WTC11 (cell line): Measurements from ENCODE around the gene KDM6B. TPM values are rescaled to one million over a fixed set of nuclear protein-coding genes. Genes with fewer than 3 reads are reported as not detected.

Experiments used
- ATAC-seq: fragments of 200-7000 bp; cut with Tn5 transposase; 2 replicates; pipeline ENCODE4 v1.10.0; 2021; ENCODE audit warnings: mild to moderate bottlenecking, moderate library complexity
- CTCF ChIA-PET: fragments of 300-600 bp; sonication (Branson Sonifier 250); formaldehyde crosslinking; loops from one replicate; lab custom pipeline; 2021; ENCODE audit warnings: antibody characterized with exemption; lab: Charles Lee
- POLR2A ChIA-PET: fragments of 350-600 bp; sonication (Branson Sonifier 250); formaldehyde crosslinking; loops from one replicate; lab custom pipeline; 2021; ENCODE audit warnings: antibody characterized with exemption; lab: Charles Lee
- DNase-seq: peaks from one replicate; pipeline ENCODE4 v3.0.0; 2021; ENCODE audit warnings: low spot score
- H3K27ac Mint-ChIP-seq: 2 replicates; pipeline ENCODE4 v1.8.0; 2021; ENCODE audit warnings: mixed read lengths
- H3K27me3 Mint-ChIP-seq: 2 replicates; pipeline ENCODE4 v1.8.0; 2021; ENCODE audit warnings: low read depth, mild to moderate bottlenecking, moderate library complexity, mixed read lengths
- H3K36me3 Mint-ChIP-seq: 2 replicates; pipeline ENCODE4 v1.8.0; 2021; ENCODE audit warnings: mixed read lengths
- H3K4me1 Mint-ChIP-seq: 2 replicates; pipeline ENCODE4 v1.8.0; 2022; ENCODE audit warnings: mixed read lengths
- H3K4me3 Mint-ChIP-seq: 2 replicates; pipeline ENCODE4 v1.8.0; 2021; ENCODE audit warnings: mild to moderate bottlenecking, moderate library complexity, mixed read lengths
- H3K9me3 Mint-ChIP-seq: 2 replicates; pipeline ENCODE4 v1.8.0; 2021; ENCODE audit warnings: mixed read lengths
- ELF4 ChIP-seq: sonication (generic); formaldehyde crosslinking; IDR thresholded peaks from 2 replicates; pipeline ENCODE4 v1.8.1; 2022; ENCODE audit warnings: low read depth, mild to moderate bottlenecking, moderate library complexity, missing genetic modification reagents
- FOXK1 ChIP-seq: sonication (generic); formaldehyde crosslinking; IDR thresholded peaks from 2 replicates; pipeline ENCODE4 v1.8.0; 2022; ENCODE audit warnings: mild to moderate bottlenecking, moderate library complexity, missing genetic modification reagents
- IRF2 ChIP-seq: sonication (generic); formaldehyde crosslinking; IDR thresholded peaks from 2 replicates; pipeline ENCODE4 v1.8.0; 2022; ENCODE audit warnings: low read depth, missing genetic modification reagents, borderline replicate concordance
- MXD4 ChIP-seq: fragments of 250-450 bp; sonication (Bioruptor Pico); IDR thresholded peaks from 2 replicates; pipeline ENCODE4 v1.8.0; 2021; ENCODE audit warnings: mild to moderate bottlenecking, moderate library complexity, borderline replicate concordance
- PRRX2 ChIP-seq: fragments of 250-450 bp; sonication (Bioruptor Pico); IDR thresholded peaks from 2 replicates; pipeline ENCODE4 v1.8.0; 2021; ENCODE audit warnings: mild to moderate bottlenecking
- SP1 ChIP-seq: sonication (generic); formaldehyde crosslinking; conservative IDR thresholded peaks from 2 replicates; pipeline ENCODE4 v1.8.1; 2022; ENCODE audit warnings: missing genetic modification reagents
- TP53 ChIP-seq: sonication (generic); formaldehyde crosslinking; IDR thresholded peaks from 2 replicates; pipeline ENCODE4 v1.8.1; 2023; ENCODE audit warnings: mild to moderate bottlenecking, missing genetic modification reagents
- ZNF138 ChIP-seq: sonication (generic); formaldehyde crosslinking; conservative IDR thresholded peaks from 2 replicates; pipeline ENCODE4 v1.8.1; 2022; ENCODE audit warnings: mild to moderate bottlenecking, moderate library complexity, missing genetic modification reagents
- total RNA-seq: library from RNA; stranded (reverse); gene quantifications from 3 replicates; pipeline ENCODE4 v1.2.3, GENCODE V29; 2021
- TF ChIP-seq, protein P1 (sequence below): sonication (generic); formaldehyde crosslinking; IDR thresholded peaks from 2 replicates; pipeline ENCODE4 v1.8.1; 2023; ENCODE audit warnings: mild to moderate bottlenecking, missing genetic modification reagents, borderline replicate concordance
- TF ChIP-seq, protein P2 (sequence below): sonication (generic); formaldehyde crosslinking; IDR thresholded peaks from 2 replicates; pipeline ENCODE4 v1.8.1; 2022; ENCODE audit warnings: mild to moderate bottlenecking, missing genetic modification reagents, moderate library complexity, borderline replicate concordance
- TF ChIP-seq, protein P3 (sequence below): fragments of 250-450 bp; sonication (Bioruptor Pico); IDR thresholded peaks from 2 replicates; pipeline ENCODE4 v1.8.0; 2021; ENCODE audit warnings: mild to moderate bottlenecking
- TF ChIP-seq, protein P4 (sequence below): sonication (generic); formaldehyde crosslinking; IDR thresholded peaks from 2 replicates; pipeline ENCODE4 v1.8.0; 2022; ENCODE audit warnings: mild to moderate bottlenecking, missing genetic modification reagents
- TF ChIP-seq, protein P5 (sequence below): sonication (generic); formaldehyde crosslinking; IDR thresholded peaks from 2 replicates; pipeline ENCODE4 v1.8.1; 2022; ENCODE audit warnings: low read depth, mild to moderate bottlenecking, moderate library complexity, missing genetic modification reagents, borderline replicate concordance
- TF ChIP-seq, protein P6 (sequence below): sonication (generic); formaldehyde crosslinking; IDR thresholded peaks from 2 replicates; pipeline ENCODE4 v1.8.1; 2023; ENCODE audit warnings: mild to moderate bottlenecking, moderate library complexity, missing genetic modification reagents

The KDM6B gene
- total RNA-seq, 1 experiment from 2014 or later: 13.2 TPM

DNA sequence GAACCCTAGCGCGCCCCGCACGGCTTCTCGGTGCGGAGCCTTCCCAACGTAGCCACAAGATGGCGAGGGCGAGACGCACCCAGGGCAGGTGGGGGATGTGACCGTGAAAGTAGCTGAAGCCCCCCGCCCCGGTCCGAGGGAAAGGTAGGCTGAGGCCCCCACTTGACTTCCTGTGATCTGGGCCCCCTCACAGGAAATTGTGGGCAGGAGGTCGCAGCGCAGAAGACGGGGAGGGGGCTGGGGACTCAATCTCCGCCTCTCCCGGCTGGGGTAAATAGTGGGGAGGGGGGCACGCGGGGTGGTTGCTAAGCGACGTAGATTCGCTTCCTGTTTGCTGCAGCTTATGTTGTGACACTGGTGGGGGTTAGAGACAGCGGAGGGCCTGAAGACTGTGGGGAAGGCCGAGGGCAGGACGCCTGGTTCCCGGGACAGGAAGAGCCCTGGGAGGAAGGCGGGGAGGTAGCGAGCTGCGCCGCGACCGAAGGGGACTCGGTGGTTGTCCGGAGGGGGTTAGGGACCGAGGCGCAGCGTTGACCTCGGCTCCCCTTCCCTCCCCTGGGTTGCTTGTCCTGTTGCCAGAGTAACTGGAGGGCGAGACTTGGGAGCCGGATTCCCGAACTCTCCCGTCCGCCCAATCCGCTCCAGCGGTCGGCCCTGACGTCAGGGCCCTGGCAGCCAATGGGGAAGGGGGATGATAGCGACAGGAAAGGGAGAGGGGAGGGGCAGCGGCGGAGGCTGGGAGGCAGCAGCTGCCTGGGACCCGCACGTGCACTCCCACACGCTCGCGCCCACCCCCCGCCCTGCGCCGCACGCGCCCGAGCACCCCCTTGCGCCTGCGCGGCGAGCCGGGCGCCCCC is 1.2 kb downstream of the KDM6B start (continued):
- TF ChIP-seq, protein P1, sequence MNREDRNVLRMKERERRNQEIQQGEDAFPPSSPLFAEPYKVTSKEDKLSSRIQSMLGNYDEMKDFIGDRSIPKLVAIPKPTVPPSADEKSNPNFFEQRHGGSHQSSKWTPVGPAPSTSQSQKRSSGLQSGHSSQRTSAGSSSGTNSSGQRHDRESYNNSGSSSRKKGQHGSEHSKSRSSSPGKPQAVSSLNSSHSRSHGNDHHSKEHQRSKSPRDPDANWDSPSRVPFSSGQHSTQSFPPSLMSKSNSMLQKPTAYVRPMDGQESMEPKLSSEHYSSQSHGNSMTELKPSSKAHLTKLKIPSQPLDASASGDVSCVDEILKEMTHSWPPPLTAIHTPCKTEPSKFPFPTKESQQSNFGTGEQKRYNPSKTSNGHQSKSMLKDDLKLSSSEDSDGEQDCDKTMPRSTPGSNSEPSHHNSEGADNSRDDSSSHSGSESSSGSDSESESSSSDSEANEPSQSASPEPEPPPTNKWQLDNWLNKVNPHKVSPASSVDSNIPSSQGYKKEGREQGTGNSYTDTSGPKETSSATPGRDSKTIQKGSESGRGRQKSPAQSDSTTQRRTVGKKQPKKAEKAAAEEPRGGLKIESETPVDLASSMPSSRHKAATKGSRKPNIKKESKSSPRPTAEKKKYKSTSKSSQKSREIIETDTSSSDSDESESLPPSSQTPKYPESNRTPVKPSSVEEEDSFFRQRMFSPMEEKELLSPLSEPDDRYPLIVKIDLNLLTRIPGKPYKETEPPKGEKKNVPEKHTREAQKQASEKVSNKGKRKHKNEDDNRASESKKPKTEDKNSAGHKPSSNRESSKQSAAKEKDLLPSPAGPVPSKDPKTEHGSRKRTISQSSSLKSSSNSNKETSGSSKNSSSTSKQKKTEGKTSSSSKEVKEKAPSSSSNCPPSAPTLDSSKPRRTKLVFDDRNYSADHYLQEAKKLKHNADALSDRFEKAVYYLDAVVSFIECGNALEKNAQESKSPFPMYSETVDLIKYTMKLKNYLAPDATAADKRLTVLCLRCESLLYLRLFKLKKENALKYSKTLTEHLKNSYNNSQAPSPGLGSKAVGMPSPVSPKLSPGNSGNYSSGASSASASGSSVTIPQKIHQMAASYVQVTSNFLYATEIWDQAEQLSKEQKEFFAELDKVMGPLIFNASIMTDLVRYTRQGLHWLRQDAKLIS (CRISPR knock-in tag): no peak
- TF ChIP-seq FOXK1 (CRISPR knock-in tag) (peak; percentile 60), IRF2 (CRISPR knock-in tag) (no peak), PRRX2 (CRISPR knock-in tag) (no peak), MXD4 (no peak), ZNF138 (CRISPR knock-in tag) (no peak)
- TF ChIP-seq, protein P2, sequence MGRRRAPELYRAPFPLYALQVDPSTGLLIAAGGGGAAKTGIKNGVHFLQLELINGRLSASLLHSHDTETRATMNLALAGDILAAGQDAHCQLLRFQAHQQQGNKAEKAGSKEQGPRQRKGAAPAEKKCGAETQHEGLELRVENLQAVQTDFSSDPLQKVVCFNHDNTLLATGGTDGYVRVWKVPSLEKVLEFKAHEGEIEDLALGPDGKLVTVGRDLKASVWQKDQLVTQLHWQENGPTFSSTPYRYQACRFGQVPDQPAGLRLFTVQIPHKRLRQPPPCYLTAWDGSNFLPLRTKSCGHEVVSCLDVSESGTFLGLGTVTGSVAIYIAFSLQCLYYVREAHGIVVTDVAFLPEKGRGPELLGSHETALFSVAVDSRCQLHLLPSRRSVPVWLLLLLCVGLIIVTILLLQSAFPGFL: no peak
- TF ChIP-seq, protein P3, sequence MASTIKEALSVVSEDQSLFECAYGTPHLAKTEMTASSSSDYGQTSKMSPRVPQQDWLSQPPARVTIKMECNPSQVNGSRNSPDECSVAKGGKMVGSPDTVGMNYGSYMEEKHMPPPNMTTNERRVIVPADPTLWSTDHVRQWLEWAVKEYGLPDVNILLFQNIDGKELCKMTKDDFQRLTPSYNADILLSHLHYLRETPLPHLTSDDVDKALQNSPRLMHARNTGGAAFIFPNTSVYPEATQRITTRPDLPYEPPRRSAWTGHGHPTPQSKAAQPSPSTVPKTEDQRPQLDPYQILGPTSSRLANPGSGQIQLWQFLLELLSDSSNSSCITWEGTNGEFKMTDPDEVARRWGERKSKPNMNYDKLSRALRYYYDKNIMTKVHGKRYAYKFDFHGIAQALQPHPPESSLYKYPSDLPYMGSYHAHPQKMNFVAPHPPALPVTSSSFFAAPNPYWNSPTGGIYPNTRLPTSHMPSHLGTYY: no peak
- TF ChIP-seq, protein P4, sequence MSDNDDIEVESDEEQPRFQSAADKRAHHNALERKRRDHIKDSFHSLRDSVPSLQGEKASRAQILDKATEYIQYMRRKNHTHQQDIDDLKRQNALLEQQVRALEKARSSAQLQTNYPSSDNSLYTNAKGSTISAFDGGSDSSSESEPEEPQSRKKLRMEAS (CRISPR knock-in tag): peak; percentile 63

DNA sequence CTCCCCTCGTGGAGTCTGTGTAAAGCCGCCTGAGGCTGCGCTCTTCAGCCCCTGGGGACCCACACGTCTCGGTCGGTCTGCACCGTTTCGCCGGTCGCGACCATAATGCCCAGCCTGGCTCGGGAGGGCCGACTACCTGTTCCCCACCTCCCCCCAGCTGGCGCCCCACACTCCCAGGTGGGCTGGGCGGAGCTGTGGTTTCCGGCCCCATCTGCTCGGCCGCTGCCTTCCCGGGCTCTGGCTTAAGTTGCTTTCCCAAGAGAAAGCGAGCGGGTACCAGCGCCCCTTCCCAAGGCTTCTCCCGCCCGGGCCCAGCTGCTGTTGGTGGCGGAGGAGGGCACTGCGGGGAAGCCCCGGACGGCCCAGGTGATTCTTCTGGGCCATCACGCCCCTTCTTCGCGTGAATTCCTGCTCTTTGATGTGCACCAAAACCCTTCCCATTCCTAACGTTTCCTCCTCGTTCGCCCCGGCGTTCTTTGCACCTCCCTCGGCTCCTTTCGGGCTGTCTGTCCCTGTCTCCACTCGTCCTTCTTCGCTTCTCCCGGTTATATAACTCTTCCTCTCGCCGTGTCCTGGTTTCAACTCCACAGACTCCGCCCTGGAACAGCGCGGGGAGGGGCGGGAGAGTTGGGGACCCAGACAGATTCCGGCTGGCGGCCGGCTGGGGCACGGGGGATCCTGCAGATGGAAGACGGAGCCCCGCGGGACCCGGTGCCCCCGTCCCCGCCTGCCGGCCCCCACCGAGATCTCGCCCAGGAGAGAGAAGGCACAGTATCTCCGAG is 2.0 kb downstream of the KDM6B start:
- TF ChIP-seq TP53 (CRISPR knock-in tag) (0 out of 2 replicates have a peak, but pooled peaks have one; percentile 24), ELF4 (no peak), SP1 (CRISPR knock-in tag) (peak; percentile 13; the same call in 1 of the 2 replicates)
- TF ChIP-seq, protein P5, sequence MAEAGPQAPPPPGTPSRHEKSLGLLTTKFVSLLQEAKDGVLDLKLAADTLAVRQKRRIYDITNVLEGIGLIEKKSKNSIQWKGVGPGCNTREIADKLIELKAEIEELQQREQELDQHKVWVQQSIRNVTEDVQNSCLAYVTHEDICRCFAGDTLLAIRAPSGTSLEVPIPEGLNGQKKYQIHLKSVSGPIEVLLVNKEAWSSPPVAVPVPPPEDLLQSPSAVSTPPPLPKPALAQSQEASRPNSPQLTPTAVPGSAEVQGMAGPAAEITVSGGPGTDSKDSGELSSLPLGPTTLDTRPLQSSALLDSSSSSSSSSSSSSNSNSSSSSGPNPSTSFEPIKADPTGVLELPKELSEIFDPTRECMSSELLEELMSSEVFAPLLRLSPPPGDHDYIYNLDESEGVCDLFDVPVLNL (CRISPR knock-in tag): no peak
- TF ChIP-seq, protein P6, sequence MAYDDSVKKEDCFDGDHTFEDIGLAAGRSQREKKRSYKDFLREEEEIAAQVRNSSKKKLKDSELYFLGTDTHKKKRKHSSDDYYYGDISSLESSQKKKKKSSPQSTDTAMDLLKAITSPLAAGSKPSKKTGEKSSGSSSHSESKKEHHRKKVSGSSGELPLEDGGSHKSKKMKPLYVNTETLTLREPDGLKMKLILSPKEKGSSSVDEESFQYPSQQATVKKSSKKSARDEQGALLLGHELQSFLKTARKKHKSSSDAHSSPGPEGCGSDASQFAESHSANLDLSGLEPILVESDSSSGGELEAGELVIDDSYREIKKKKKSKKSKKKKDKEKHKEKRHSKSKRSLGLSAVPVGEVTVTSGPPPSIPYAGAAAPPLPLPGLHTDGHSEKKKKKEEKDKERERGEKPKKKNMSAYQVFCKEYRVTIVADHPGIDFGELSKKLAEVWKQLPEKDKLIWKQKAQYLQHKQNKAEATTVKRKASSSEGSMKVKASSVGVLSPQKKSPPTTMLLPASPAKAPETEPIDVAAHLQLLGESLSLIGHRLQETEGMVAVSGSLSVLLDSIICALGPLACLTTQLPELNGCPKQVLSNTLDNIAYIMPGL: 0 out of 2 replicates have a peak, but pooled peaks have one; percentile 0
- DNase-seq: peak; percentile 80
- CTCF ChIA-PET: interaction anchor here (0.9 to 5.4 kb wide), 21 partner anchors 9 to 383 kb away, joined by 3 to 66 read pairs (median 5); partner anchors contain the start of genes CNTROB, CYB5D1, FXR2 and NAA38
- Mint-ChIP-seq H3K27ac (peak overlapping the region; percentile 95), H3K36me3 (no peaks in the 10 kb centered on the region), H3K27me3 (peaks cover 54% of the 10 kb centered on the region), H3K9me3 (no peaks in the 10 kb centered on the region), H3K4me1 (peaks cover 41% of the 10 kb centered on the region), H3K4me3 (peak overlapping the region; percentile 93)
- ATAC-seq: peak; percentile 6
- POLR2A ChIA-PET: interaction anchor here (0.8 to 1.9 kb wide), 5 partner anchors 9 to 132 kb away, joined by 4 to 8 read pairs (median 5); partner anchors contain the start of genes CYB5D1, EFNB3 and NAA38
